GM10266 (cell line): ENCODE measurements around the gene PDLIM1.

ENCODE experiments used
- DNase-seq: peaks from one replicate; pipeline ENCODE4 v3.0.0; 2012; ENCODE audit errors: extremely low spot score
- TF ChIP-seq, protein P1 (sequence below): IDR thresholded peaks from 2 replicates; pipeline ENCODE4 v1.5.1; 2012; ENCODE audit warnings: mild to moderate bottlenecking, low read depth; ENCODE audit not compliant: control insufficient read depth, insufficient read depth; ENCODE audit errors: missing control alignments

PDLIM1 gene

DNA sequence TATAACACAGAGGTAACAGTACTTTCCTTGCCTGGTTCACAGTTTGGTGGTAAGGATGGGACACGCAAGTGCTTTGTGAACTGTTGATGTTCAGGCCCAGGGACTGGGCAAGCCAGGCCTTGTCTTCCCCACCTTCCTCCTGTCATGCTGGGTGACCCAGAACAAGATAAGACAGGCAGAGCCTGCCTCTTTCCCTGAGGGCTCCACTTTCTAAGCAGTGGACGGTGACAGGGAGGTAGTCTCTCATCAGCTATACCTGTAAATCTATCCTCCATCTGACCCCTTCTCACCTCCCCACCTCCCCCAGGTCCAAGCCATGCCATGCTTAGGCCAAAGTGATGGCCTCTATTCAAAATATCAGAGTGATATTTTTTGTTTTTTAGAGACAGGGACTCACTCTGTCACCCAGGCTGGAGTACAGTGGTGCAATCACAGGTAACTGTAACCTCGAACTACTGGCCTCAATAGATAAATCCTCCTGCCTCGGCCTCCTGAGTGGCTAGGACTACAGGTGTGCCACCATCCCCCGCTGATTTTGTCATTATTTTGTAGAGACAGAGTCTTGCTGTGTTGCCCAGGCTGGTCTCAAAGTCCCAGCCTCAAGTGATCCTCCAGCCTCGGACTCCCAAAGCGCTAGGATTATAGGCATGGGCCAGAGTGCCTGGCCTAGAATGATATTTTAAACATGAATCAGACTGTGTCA is 42.8 kb downstream of the PDLIM1 start:
- TF ChIP-seq, protein P1, sequence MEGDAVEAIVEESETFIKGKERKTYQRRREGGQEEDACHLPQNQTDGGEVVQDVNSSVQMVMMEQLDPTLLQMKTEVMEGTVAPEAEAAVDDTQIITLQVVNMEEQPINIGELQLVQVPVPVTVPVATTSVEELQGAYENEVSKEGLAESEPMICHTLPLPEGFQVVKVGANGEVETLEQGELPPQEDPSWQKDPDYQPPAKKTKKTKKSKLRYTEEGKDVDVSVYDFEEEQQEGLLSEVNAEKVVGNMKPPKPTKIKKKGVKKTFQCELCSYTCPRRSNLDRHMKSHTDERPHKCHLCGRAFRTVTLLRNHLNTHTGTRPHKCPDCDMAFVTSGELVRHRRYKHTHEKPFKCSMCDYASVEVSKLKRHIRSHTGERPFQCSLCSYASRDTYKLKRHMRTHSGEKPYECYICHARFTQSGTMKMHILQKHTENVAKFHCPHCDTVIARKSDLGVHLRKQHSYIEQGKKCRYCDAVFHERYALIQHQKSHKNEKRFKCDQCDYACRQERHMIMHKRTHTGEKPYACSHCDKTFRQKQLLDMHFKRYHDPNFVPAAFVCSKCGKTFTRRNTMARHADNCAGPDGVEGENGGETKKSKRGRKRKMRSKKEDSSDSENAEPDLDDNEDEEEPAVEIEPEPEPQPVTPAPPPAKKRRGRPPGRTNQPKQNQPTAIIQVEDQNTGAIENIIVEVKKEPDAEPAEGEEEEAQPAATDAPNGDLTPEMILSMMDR = no peak
- DNase-seq = no peak

DNA sequence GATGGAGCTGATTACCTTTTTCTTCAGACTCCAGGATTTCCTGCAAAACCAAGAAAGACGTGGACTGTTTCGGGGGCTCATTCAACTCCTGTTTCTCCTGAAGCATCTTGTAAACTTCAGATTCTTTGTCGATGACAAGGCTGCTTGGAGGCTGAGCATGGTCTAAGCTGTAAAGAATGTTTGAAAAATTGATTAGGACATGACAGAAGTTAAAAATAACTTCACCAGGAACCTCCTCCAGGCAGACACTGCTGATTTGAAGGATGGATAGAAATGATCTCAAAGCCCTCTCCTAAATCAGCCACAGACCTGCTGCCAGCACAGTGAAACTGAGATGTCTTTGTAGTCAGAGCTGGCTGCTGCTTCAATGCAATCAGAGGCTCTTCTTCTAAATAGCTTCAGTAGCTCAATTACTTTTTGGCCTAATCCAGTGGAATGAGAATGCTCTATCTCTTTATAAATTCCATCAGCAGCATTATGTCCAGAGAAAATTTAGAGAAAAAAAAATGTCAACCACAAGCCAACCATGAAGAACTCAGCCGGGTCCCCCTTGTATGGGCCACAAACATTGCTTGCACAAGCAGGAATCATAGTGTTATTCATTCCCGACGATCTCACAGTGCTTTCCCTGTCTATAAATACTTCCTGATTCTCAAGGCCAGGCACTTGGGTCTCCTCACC is 43.5 kb downstream of the PDLIM1 start:
- DNase-seq = no peak
- TF ChIP-seq, protein P1 = no peak

DNA sequence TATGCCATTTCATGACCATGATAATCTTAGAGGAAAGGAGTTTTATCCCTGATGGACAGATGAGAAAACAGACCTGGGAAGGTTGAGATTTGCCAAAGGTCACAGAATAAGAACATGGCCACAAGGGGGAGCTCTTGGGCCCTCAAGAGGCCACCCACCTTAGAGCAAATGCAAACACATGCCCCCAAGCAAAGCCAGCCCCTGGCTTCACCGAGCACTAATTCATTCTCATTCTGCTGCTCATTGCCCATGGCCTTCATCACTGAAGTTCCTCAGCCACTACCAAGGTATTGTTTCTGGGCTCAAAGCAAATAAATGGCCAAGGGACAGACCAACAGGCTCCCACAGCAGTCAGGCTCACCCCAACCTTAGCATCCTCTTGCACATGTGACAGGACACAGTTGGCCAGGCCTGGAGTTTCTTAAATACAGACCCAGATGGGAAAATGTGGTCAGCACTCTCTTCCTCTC is 44.2 kb downstream of the PDLIM1 start:
- peak; percentile 64 for DNase-seq

DNA sequence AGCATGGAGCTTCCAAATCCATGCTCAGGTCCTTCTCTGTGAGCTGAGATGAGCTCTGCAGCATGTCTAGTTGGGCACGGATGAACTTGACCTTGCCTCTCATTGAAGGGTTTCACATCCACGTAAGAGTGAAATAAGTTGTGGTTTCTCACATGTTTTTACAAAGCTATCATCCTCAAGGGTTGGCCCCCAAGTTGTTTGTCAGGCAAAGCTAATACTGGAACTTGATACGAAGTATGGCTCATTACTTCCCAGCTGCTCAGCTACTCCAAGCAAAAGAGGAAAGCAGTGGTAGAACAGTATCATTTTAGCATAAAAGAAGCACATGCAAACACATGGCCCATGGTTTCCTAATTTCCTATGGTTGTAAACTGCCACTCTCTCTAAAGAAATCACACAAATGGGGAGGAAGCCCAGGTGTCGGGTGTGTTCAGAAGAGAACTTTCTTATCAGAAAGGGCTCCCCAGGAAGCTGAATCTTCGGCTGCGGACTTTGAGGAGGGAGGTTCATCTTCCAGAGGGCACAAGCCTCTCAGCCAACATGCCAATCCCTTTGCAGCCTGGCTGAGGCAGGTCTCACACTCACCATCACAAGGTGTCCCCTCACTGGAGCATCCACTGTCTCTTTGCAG is 45.3 kb downstream of the PDLIM1 start:
- TF ChIP-seq, protein P1 = no peak
- DNase-seq = peak; percentile 53

More for the DNA sequence above, 44.2 kb downstream of the PDLIM1 start:
- TF ChIP-seq, protein P1 = peak; percentile 81

DNA sequence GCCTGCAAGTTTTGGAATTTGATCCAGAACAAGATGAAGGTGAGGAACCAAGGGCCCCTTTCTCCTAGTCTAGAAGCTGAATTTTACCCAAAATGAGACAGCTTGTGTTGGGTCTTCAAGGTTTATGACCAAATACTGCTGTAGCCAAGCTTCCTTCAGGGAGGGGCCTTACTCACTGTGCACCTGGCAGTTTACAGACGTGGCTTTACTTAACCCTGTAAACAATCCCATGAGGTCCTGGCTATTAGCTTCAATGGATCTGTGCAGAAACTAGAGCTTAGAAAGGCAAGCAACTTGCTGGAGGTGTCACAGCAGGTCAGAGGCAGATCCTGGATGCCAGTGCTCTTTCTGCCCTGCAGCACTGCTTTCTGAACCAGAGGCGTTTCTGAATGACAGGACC is 46.7 kb downstream of the PDLIM1 start:
- TF ChIP-seq, protein P1 = no peak
- no peak for DNase-seq

DNA sequence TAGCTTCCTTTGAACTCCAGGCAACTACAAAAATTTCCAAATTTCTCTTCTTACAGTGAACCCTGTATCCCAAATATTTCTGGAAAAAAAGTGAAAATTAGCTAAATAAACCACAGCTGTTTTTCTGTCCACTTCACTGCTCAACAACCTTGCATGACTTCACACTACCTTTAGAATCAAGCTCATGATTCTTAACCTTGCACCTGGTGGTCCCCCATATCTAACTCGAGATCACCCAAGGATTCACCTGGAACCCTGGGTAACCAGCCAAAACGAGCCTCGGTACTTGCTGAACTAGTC is 47.5 kb downstream of the PDLIM1 start:
- DNase-seq = no peak
- TF ChIP-seq, protein P1 = peak; percentile 24
